Measurements from ENCODE around the gene NAA16. TPM values are rescaled to one million over a fixed set of nuclear protein-coding genes. Genes with fewer than 3 reads are reported as not detected.

The NAA16 gene
- polyA plus RNA-seq, 1 of the 3 experiments (the other 2 are of a cell fraction), result 4.4 TPM

GRCh38 chr13:41401366-41401765 is 90.3 kb downstream of the NAA16 start:
- Histone ChIP-seq H3K9me3 (no peaks in the 10 kb centered on the region), H4K20me1 (ENCODE audit: insufficient read depth) (no peaks in the 10 kb centered on the region), H3K27me3 (ENCODE audit: insufficient read depth) (no peaks in the 10 kb centered on the region), H3K9me2 (no peaks in the 10 kb centered on the region), H3K4me2 (no peak overlapping the region), H2AFZ (ENCODE audit: low read depth) (no peak overlapping the region), H3K79me2 (ENCODE audit: insufficient read depth) (no peaks in the 10 kb centered on the region), H3K36me3 (replicated peaks in 1 of 2; ENCODE audit: control insufficient read depth in 1 of 2, insufficient read depth in 2 of 2, low read length in 1 of 2) (no peaks in the 10 kb centered on the region), H3K27ac (ENCODE audit: low read depth in 2 of 2, low read length in 1 of 2) (no peak overlapping the region), H3K4me1 (ENCODE audit: control insufficient read depth in 1 of 2, insufficient read depth in 2 of 2, low read depth in 1 of 2, low read length in 1 of 2) (no peaks in the 10 kb centered on the region; a peak in 1 of 4 replicates), H3F3A (replicated peaks; ENCODE audit: insufficient read depth) (no peaks in the 10 kb centered on the region), H3K9ac (no peak overlapping the region), H3K4me3 (ENCODE audit: low read depth in 2 of 2, low read length in 1 of 2) (no peak overlapping the region)
- POLR2A ChIA-PET, result no interaction called here
- TF ChIP-seq RAD21 (IDR thresholded peaks at IDR 0.05; ENCODE audit: low read length) (no peak), ELF1 (IDR thresholded peaks at IDR 0.05) (no peak), TAF1 (IDR thresholded peaks at IDR 0.05; ENCODE audit: borderline replicate concordance, low read depth, low read length) (no peak), NFIC (IDR thresholded peaks at IDR 0.05; ENCODE audit: borderline replicate concordance) (no peak), ZBTB33 (IDR thresholded peaks at IDR 0.05; ENCODE audit: borderline replicate concordance, low read depth) (no peak), YY1 (IDR thresholded peaks at IDR 0.05; ENCODE audit: low read depth) (no peak), REST (IDR thresholded peaks at IDR 0.05; ENCODE audit: low read depth, low read length) (no peak), NRF1 (IDR thresholded peaks at IDR 0.05; ENCODE audit: low read depth, low read length) (no peak), GATA2 (CRISPR knock-in tag; IDR thresholded peaks at IDR 0.05) (no peak), PBX3 (IDR thresholded peaks at IDR 0.05) (no peak), USF2 (IDR thresholded peaks at IDR 0.05; ENCODE audit: borderline replicate concordance, low read depth, low read length) (no peak), SMC3 (IDR thresholded peaks at IDR 0.05; ENCODE audit: low read depth, low read length) (no peak), CHD2 (IDR thresholded peaks at IDR 0.05; ENCODE audit: low read length, partially characterized antibody) (no peak), USF1 (IDR thresholded peaks at IDR 0.05; ENCODE audit: borderline replicate concordance, low read depth) (no peak), SIN3A (IDR thresholded peaks at IDR 0.05; ENCODE audit: borderline replicate concordance, low read depth, low read length) (no peak), RCOR1 (IDR thresholded peaks at IDR 0.05; ENCODE audit: low read length) (no peak), TCF12 (IDR thresholded peaks at IDR 0.05) (no peak), MXI1 (IDR thresholded peaks at IDR 0.05; ENCODE audit: low read depth, low read length) (no peak), FOXM1 (IDR thresholded peaks at IDR 0.05; ENCODE audit: low read depth) (no peak), EP300 (IDR thresholded peaks at IDR 0.05; ENCODE audit: borderline replicate concordance in 1 of 2, low read depth in 1 of 2, low read length in 1 of 2) (no peak)
- WGBS (ENCODE audit: low lambda C conversion rate), result 91% methylated on average over 4 of the region's 4 CpGs
- DNase-seq, result peak; percentile 17
- CTCF ChIA-PET, result no interaction called here
